HG03442 (cell line): Measurements from ENCODE around the gene JMJD4.
A peak's percentile ranks its signal among the peaks of the same experiment; 100 is the strongest.

Experiments used
- ATAC-seq: cut with Tn5 transposase; IDR thresholded peaks from one replicate; pipeline ENCODE4 v1.9.1; 2021; ENCODE audit warnings: mild to moderate bottlenecking, moderate library complexity; ENCODE audit not compliant: unreplicated experiment

Gene JMJD4

DNA sequence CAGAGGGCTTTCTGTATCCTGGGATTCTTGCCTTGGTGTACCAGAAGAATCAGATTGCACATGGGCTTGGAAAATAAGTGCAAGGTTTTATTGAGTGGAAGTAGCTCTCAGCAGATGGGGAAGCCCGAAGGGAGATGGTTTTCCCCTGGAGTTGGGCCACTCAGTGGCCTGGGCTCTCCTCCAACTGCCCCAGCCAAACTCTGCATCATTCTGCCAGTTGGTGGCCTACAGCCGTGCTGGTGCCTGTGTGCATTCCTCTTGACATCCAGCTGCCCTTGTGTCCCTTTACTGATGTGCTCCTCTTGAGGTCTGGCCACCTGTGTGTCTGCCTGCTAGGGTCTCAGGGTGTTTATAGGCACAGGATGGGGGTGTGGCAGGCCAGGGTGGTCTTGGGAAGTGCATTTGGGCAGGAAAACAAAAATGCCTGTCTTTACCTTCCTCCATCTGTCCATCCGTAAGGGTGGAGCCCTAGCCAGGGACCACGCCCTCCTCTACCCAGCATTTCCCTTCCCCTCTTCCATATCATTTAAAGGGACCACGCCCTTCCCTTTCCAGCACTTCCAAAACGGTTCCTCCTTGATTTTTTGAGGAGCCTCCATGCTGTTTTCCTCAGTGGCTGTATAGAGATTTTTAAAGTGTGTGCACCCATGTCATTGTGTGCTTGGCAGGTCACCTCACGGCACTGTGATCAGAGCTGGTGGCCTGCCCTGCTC lies 19.1 kb upstream of the JMJD4 start:
- no peak for ATAC-seq

DNA sequence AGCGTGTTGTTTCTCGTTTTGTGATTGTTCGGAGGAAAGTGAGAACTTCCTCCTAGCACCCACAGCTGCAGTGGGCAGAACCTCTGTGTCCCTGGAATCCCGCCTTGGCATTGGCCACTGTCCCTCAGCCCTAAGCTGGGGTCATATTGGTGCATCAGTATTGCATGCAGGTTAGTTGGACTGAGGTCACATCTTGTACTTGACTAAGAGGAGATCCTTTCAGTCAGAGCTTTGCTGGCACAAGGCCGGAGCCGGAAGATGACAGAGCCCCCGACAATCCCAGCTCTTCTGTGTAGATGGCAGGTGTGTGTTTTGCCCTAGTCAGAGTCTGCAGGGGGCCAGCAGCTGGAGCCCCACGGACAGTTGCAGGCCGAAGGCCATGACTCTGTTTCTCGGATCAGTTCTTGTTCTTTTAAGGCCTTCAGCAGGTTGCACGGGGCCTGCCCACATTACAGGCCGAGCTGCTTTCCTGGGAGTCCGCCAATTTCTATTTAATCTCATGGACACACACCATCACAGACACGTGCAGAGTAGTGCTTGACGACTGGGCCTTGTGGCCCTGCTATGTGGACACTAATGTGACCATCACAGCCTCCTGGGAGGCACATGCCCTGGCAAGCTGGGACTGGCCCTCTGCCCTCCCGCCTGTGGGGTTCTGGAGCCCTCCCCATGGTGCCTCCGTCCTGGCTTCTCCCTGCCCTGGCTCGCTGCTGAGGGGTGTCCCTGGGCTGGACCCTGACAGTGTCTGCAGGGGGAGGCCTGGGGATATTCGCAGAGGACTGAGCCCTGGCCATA lies 15.0 kb upstream of the JMJD4 start:
- ATAC-seq = no peak

DNA sequence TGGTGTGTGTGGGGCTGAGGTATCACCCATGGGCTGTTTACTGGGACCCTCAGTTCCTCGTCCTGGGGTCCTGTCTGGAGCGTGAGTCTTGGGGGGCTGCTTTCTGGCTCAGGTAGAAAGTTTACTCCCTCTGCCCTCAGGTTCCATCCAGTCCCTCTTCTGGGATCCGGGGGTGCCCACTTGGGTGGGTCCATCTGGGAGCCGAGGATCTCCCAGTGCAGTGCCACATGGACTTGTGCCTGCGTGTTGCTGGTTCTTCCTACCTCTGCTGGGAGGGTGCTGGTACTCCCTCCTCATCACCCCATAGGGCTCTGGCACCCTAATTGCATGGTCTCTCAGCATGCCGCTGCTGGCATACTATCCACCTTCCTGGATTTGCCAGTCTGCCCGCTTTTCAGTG lies 14.1 kb upstream of the JMJD4 start:
- no peak for ATAC-seq

DNA sequence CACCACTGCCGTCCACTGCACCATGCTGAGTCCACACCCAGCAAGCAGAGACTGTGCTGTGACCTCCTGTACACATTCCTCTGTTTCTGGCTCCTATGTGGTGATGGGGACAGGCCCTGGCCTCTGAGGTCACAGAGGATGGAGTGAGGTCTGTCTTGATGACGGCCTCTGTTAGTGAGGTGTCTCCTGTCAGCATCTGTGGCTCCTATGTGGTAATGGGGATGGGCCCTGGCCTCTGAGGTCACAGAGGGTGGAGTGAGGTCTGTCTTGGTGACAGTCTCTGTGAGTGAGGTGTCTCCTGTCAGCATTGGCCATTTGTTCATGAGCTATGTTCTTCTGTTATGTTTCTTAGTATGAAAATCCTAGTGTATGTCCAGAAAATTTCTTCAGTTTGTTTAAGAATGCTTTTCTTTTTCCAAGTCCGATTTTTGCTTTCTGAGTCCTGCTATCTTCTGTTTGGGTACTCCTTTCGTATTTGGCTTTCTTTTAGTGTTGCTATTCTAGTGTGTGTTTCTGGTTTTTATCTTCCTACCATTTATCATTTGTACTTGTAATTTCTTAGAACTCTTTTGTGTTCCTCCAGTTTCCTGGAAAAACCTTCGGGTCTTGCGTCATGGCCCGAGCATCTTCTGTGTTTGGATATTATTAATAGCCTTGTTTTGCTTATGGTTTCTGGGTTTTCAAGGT lies 13.5 kb upstream of the JMJD4 start:
- ATAC-seq = no peak

DNA sequence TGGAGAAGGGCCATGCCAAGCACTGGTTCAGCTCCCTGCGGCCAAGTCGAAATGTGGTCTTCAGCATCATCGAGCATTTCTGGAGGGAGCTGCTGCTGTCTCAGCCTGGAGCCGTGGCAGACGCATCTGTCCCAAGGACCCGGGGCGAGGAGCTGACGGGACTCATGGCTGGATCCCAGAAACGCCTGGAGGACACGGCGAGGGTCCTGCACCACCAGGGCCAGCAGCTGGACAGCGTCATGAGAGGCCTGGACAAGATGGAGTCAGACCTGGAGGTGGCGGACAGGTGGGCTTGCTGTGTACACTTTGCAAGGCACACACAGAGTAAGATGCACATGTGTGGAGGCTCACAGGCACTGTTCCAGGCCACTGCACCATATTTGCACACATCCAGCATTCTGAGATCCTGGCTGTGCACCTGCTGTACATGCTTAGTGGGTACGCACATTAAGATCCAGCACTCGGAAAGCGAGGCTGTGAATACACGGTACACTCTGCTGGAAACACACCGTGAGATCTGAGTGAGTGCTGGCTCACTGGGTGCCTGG lies 12.9 kb upstream of the JMJD4 start:
- ATAC-seq = no peak

DNA sequence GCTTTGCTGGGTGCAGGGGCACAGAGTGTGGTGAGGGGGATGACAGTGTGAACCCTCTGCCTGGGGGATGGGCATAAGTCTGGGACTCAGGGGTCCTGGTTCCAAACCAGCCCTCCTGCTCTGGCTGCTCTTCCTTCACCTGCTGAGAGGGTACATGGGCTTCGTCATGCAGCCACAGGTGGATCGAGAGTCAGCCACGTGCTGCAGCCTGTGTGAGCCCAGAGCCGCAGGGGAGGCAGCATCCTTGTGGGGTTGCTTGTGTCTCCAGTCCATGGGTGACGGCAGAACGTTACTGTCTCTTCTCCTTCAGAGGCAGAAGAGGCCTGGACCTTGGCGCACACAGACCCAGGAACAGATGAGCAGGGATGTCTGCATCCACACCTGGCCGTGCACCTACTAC lies 12.3 kb upstream of the JMJD4 start:
- ATAC-seq = no peak

DNA sequence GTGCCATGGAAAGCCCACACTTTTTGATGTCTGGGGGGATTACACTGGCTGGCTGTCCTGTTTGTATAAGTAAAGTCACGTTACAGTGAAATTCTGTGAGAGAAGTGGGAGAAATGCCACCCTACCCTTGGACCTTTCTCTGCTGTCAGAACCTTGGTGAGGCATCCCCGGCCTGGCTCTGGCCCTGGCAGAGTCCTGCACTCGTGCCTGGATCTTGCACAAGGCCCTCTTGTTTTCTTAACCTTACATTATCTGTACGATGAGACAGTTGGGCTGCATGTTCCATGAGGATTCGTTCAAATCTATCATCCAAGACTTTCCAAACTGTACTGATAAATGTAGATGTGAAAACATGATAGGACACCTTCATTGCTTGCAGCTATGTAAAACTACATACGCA lies 11.6 kb upstream of the JMJD4 start:
- ATAC-seq = no peak

DNA sequence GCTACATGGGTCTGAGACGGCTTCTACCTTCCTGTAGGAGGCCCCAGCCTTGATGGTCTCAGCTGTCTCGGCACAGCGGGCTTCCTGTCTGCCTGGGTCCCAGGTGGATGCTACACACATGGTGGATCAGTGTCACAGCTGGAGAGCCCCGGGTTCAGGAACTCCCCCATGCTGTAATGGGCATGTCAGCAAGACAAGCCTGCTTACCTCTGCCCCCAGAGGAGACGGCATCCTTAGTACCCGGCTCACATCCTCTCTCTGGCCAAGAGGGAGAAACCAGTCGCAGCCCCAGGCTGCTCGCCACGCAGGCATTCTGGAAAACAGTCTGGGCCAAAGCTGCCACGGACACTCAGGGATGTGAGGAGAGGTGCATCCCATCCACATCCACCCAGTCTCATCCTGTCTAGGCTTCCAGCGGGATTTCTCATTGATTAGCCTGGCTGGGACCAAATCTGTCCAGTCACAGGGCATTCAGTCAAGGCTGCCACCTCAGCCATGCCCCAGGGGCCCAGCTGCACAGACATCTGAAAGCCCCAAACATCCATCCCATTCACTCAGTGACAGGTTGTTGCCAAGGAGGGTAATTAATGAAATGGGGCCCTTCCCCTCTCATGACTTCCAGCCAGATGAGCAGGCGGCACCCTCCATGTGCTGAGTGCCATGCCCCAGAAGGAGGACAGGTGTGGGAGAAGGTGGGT lies 10.6 kb upstream of the JMJD4 start:
- no peak for ATAC-seq

DNA sequence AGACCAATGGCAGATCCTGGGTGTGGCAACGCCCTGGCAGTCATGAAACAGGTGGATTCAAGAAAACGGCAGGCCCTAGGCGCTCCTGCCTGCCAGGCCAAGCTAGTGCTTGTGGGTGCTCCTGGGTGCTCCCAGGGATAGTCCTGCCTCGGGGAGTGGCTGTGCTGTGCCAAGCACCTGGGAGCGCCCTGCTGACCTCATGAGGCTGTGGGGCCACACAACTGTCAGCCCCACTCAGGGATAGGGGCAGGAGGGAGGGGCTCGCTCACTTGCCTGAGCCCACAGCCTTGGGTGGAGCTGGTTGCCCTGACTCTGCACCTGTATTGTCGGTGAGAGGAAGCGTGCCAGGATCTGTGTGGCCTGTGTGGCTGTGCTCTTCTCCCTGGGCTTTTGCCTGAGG lies 9.6 kb upstream of the JMJD4 start:
- no peak for ATAC-seq

DNA sequence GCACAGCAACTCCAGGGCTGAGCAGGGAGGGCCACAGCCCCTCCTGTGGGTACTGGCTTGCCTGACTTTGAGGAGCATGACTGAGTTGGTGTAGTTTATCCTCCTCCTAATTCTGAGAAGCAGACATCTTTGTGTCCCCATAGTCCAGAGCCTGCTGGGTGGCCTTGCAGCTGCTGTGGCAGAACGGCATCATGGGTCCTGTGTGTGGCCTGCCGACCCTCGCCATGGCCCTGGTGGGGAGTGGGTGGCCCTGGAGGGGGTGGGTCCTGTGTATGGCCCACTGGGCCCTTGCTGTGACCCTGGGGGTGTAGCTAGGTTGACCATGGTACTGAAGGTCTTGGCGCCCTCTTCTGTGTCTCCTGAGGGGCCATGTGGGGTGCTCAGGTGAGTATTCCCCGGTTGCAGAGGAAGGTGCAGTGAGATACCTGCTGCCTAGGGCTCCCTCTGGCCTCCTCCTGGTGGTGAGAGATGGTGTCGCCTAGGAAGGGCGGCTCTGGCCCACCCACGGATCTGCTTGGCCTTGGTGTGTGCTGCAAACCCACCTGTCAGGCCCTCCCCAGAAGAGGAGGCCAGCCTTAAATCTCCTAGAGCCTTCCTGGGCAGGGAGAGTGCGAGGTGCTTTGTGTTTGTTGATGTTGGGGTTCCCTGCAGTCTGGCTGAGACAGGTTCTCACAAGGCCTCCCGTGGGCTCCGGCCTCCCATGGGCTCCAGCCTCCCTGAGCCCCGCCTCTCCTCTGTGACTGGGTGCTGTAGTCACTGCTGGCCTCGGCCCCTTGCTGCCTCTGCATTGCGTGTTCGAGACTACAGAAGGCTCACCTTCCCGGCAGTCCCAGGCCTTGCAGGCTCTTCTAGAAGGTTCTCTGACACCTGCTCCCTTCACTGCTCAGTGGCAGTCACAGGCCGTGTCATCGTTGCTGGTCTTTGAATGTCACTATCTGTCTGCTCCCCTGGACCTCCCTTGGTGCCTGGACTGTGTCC lies 7.9 kb upstream of the JMJD4 start:
- ATAC-seq = no peak

DNA sequence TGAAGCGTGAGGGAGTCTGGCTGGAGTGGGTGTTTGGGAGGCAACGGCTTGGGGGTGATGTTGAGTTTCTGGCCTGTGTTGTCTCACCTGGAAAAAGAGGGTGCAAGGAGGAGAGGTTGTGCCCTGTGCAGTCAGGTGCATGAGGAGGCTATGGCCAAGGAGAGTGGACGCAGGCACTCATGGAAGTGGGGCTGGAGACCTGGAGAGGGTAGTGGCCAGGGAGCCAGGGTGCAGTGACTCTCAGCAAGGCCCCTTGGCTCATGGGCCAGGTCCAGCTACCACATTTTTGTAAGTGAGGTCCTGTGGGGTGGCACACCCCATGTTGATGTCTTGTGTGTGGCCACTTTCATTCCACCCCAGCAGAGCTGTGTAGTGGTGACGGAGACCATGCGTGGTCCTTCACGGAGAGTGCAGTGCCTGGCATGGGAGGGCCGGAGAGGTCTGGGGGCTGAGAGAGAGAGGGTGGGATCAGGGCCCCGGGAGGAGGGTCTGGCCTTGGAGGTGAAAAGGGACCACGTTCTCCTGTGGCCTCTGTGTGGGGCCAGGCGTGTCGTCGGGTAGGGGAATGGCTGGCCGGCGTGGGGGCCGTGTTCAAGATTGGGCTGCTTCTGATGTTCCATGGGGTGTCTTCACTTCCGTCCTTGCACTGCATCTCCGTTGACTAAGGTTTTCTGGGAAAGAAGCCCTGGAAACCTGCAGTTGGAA lies 6.2 kb upstream of the JMJD4 start:
- no peak for ATAC-seq

DNA sequence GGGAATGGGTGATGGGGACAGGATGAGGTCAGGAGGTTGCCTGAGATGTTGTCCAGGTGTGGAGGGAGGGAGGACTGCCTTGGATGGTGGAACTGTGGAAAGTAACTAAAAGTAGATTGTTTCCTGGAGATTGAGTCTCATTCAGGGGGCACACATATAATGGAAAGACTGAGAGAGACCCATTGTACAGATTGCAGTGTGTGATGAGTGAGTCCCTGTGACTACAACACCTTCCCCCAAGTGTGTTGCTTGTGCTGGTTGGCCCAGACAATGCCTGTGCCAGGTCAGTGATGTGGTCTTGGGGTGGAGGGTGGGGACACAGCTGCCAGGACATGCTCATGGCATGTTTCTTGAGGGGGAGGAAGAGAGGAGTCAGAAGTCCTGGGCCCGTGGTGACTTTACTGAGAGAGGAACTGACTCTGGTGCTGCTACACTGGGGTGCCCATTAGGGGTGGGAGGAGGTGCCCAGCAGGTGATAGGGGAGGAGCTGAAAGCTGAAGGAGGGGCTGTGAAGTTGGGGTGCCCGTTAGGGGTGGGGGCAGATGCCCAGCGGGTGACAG lies 5.4 kb upstream of the JMJD4 start:
- no peak for ATAC-seq

DNA sequence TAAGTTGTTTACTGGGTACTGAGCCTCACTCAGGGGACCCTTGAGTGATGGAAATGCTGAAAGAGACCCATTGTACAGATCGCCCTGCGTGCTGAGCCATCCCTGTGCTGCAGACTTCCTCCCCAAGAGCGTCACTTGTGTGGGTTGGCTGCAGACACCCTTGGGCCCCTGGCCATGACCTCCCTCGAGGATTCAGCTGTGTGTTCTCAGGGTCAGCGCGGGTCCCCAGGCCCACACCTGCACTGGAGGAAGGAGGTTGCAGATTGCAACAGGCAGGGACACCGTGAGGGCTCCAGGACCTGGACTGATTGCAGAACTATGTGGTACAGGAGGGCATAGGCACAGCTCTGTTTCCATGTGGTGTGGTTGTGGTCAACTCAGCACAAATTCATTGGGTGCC lies 4.5 kb upstream of the JMJD4 start:
- no peak for ATAC-seq

DNA sequence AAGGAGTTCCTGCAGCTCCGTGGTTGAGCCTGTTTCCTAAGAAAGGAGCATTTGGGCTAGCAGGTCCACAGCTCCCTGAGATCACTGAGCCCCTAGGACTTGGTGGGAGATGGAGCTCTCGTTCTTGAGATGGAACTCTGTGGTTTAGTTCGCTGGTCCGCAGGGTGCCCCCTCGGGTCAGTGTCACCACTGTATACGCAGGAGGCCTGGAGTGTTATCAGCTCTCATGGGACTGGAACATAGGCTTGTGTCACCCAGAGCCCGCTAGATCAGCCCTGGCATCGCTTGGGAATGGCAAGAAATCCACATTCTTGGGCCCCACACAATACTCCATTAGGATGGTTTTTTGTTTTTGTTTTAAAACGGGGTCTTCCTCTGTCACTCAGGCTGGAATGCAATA lies 3.7 kb upstream of the JMJD4 start:
- no peak for ATAC-seq

DNA sequence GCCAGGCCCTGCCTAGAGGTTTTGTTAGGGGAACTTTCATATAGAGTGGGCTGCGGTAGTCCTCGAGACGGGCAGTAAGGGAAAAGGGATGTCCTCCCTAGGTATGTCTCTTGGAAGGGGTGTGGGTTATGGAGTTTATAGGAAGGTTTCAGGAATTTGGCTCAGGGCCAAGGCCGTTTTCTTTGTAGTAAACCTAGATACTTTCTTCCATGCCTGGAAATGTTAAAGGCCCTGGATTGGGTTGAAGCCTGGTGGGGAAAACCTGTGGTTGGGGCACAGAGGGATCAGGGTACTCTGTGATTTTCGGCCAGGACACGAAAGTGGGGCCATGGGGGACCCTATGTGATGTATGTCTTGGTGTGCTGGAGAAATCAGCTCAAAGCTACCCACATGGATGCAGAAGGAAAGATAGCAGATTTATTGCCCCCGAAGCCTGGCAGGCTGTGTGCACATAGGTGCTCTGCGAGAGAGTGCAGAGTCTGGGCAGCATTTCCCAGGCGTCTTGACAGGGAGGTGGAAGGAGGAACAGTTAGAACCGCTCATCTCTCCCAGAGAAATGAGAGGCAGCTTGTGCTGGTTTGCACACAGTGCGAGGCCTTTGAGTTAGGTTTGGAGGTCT lies 1.8 kb upstream of the JMJD4 start:
- ATAC-seq = no peak

DNA sequence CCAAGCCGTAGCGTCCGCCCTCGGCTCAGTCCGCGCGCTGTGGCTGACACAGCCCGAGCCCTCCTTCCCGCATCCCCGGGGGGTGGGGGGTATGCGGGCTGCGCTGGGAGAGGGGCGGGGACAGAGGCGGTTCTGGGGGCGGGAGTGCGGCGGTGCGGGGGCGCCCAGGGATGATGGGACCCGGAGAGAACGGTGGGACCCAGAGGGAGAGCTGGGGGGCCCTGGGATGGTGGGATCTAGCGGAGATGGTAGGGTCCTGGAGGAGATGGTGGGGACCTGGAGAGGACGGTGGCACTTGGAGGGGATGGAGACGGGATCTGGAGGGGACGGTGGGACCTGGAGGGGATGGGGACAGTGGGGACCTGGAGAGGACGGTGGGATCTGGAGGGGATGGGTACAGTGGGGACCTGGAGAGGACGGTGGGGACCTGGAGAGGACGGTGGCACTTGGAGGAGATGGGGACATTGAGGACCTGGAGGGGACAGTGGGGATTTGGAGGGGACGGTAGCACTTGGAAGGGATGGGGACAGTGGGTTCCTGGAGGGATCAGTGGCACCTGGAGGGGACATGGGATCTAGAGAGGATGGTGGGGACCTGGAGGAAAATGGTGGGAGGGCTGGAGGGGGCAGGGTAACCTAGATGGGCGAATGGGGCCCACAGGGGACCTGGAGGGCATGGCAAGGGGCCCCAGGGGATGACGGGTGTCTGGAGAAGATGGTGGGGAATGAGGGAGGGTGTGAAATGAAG lies 610 bp upstream of the JMJD4 start:
- ATAC-seq = no peak

DNA sequence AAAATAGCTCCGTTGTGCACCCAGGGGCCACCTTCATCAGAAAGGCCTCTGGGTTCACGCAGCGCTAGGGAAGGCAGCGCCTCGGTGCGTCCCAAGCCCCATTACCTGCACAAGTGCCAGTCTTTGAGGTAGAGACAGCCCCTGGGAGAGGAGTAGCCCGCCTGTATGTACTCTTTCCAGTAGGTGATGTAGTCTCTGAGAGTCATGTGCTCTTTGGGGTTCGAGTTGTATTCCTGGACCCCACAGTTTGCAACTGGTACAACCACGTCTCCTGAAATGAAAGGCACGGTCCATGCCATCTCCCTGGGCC lies 601 bp downstream of the JMJD4 start:
- peak; percentile 3 for ATAC-seq
